ENCODE measurements around the gene LINC01488. TPM values are rescaled to one million over a fixed set of nuclear protein-coding genes. Genes with fewer than 3 reads are reported as not detected.

The LINC01488 gene
- total and polyA plus RNA-seq, 9 of the 15 experiments (the other 6 are each of a cell fraction or from before 2014, with no cell fraction given): not detected

DNA sequence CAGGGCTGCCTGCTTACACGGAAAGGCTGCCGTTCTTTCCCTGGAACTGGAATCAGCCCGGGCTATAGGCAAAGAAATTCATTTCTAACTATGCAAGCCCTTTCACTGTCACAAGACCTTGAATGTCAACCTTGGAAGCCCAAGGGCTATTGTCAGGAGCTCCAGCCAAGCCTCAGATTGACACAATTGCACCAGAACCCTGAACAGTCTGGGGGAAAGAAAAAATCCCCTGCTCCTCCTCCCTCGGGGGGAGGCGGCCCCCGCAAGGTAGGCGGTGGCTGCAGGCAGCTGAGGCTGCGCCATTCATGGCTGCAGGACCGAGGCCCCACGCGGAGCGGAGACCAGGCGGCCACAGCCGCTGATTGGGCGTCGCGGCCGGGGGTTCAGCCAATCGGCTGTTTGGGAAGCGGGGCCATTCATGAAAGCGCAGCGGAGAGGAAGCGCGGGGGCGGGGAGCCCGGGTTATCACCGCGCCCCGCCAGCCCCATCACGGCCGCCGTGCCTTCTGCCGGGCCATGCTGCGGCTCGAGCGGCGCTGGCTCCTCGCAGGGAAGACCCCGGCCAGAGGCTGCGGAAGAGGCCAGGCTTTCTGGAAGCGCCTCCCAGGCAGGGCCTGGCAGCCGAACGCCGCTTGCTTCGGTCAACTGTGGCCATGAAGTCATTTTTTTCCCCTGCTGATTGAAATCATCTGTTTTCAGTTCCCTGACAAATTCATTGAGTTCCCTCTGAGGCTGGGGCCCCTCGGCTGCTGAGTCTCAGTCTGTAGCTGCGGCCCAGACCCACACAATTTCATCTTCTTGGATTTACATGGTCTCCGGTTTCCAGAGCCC is 38.1 kb upstream of the LINC01488 start (continued):
- TF ChIP-seq, protein P1, sequence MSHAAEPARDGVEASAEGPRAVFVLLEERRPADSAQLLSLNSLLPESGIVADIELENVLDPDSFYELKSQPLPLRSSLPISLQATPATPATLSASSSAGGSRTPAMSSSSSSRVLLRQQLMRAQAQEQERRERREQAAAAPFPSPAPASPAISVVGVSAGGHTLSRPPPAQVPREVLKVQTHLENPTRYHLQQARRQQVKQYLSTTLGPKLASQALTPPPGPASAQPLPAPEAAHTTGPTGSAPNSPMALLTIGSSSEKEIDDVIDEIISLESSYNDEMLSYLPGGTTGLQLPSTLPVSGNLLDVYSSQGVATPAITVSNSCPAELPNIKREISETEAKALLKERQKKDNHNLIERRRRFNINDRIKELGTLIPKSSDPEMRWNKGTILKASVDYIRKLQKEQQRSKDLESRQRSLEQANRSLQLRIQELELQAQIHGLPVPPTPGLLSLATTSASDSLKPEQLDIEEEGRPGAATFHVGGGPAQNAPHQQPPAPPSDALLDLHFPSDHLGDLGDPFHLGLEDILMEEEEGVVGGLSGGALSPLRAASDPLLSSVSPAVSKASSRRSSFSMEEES (CRISPR knock-in tag; IDR thresholded peaks at IDR 0.05): 0 out of 2 replicates have a peak, but pooled peaks have one; percentile 0
- TF ChIP-seq, protein P2, sequence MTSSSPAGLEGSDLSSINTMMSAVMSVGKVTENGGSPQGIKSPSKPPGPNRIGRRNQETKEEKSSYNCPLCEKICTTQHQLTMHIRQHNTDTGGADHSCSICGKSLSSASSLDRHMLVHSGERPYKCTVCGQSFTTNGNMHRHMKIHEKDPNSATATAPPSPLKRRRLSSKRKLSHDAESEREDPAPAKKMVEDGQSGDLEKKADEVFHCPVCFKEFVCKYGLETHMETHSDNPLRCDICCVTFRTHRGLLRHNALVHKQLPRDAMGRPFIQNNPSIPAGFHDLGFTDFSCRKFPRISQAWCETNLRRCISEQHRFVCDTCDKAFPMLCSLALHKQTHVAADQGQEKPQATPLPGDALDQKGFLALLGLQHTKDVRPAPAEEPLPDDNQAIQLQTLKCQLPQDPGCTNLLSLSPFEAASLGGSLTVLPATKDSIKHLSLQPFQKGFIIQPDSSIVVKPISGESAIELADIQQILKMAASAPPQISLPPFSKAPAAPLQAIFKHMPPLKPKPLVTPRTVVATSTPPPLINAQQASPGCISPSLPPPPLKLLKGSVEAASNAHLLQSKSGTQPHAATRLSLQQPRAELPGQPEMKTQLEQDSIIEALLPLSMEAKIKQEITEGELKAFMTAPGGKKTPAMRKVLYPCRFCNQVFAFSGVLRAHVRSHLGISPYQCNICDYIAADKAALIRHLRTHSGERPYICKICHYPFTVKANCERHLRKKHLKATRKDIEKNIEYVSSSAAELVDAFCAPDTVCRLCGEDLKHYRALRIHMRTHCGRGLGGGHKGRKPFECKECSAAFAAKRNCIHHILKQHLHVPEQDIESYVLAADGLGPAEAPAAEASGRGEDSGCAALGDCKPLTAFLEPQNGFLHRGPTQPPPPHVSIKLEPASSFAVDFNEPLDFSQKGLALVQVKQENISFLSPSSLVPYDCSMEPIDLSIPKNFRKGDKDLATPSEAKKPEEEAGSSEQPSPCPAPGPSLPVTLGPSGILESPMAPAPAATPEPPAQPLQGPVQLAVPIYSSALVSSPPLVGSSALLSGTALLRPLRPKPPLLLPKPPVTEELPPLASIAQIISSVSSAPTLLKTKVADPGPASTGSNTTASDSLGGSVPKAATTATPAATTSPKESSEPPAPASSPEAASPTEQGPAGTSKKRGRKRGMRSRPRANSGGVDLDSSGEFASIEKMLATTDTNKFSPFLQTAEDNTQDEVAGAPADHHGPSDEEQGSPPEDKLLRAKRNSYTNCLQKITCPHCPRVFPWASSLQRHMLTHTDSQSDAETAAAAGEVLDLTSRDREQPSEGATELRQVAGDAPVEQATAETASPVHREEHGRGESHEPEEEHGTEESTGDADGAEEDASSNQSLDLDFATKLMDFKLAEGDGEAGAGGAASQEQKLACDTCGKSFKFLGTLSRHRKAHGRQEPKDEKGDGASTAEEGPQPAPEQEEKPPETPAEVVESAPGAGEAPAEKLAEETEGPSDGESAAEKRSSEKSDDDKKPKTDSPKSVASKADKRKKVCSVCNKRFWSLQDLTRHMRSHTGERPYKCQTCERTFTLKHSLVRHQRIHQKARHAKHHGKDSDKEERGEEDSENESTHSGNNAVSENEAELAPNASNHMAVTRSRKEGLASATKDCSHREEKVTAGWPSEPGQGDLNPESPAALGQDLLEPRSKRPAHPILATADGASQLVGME (CRISPR knock-in tag; IDR thresholded peaks at IDR 0.05): 0 out of 2 replicates have a peak, but pooled peaks have one; percentile 13
- TF ChIP-seq HMGN3 (IDR thresholded peaks at IDR 0.05; ENCODE audit: borderline replicate concordance, extremely low read depth, insufficient read length, low read depth, low read length) (peak; percentile 77), POU5F1 (IDR thresholded peaks at IDR 0.05; ENCODE audit: borderline replicate concordance, low read depth, low read length, partially characterized antibody) (no peak), RCOR1 (IDR thresholded peaks at IDR 0.05; ENCODE audit: borderline replicate concordance in 1 of 2, low read depth in 2 of 2, low read length in 2 of 2) (peak; percentile 5 to 30; a peak in 1 of 4 replicates), PML (IDR thresholded peaks at IDR 0.05; ENCODE audit: low read length) (no peak; the same call in 1 of the 2 replicates), NUFIP1 (IDR thresholded peaks at IDR 0.05; ENCODE audit: partially characterized antibody) (no peak), CCNT2 (IDR thresholded peaks at IDR 0.05; ENCODE audit: borderline replicate concordance, extremely low read depth, insufficient read length, low read depth, low read length) (peak; percentile 85), TAF1 (IDR thresholded peaks at IDR 0.05; ENCODE audit: control insufficient read depth, extremely low read depth, insufficient read depth, low read length, severe bottlenecking) (peak; percentile 80), ZNF232 (CRISPR knock-in tag; IDR thresholded peaks at IDR 0.05) (no peak), ELF1 (tag; IDR thresholded peaks at IDR 0.05) (no peak), ZNF561 (CRISPR knock-in tag; conservative IDR thresholded peaks at IDR 0.05) (no peak)
- TF ChIP-seq, protein P3, sequence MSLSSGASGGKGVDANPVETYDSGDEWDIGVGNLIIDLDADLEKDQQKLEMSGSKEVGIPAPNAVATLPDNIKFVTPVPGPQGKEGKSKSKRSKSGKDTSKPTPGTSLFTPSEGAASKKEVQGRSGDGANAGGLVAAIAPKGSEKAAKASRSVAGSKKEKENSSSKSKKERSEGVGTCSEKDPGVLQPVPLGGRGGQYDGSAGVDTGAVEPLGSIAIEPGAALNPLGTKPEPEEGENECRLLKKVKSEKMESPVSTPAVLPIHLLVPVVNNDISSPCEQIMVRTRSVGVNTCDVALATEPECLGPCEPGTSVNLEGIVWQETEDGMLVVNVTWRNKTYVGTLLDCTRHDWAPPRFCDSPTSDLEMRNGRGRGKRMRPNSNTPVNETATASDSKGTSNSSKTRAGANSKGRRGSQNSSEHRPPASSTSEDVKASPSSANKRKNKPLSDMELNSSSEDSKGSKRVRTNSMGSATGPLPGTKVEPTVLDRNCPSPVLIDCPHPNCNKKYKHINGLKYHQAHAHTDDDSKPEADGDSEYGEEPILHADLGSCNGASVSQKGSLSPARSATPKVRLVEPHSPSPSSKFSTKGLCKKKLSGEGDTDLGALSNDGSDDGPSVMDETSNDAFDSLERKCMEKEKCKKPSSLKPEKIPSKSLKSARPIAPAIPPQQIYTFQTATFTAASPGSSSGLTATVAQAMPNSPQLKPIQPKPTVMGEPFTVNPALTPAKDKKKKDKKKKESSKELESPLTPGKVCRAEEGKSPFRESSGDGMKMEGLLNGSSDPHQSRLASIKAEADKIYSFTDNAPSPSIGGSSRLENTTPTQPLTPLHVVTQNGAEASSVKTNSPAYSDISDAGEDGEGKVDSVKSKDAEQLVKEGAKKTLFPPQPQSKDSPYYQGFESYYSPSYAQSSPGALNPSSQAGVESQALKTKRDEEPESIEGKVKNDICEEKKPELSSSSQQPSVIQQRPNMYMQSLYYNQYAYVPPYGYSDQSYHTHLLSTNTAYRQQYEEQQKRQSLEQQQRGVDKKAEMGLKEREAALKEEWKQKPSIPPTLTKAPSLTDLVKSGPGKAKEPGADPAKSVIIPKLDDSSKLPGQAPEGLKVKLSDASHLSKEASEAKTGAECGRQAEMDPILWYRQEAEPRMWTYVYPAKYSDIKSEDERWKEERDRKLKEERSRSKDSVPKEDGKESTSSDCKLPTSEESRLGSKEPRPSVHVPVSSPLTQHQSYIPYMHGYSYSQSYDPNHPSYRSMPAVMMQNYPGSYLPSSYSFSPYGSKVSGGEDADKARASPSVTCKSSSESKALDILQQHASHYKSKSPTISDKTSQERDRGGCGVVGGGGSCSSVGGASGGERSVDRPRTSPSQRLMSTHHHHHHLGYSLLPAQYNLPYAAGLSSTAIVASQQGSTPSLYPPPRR (CRISPR knock-in tag; IDR thresholded peaks at IDR 0.05; ENCODE audit: borderline replicate concordance): 0 out of 2 replicates have a peak, but pooled peaks have one; percentile 58

Data from K562 (cell line).